ENCODE results near the gene TBCCD1.

The TBCCD1 gene

GRCh38 chr3:186511702-186512101, 55.4 kb downstream of the TBCCD1 start:
- H3K4me1 ChIP-seq (ENCODE audit: insufficient read depth, low read length, severe bottlenecking), result peaks cover 32% of the 10 kb centered on the region
- 0 out of 2 replicates have a peak, but pooled peaks cover 3% of the 10 kb centered on the region for H3K27me3 ChIP-seq (ENCODE audit: insufficient read depth, low read length)
- TF ChIP-seq EZH2 (IDR thresholded peaks at IDR 0.05; ENCODE audit: borderline replicate concordance, low read length), result no peak
- TF ChIP-seq, protein P1, sequence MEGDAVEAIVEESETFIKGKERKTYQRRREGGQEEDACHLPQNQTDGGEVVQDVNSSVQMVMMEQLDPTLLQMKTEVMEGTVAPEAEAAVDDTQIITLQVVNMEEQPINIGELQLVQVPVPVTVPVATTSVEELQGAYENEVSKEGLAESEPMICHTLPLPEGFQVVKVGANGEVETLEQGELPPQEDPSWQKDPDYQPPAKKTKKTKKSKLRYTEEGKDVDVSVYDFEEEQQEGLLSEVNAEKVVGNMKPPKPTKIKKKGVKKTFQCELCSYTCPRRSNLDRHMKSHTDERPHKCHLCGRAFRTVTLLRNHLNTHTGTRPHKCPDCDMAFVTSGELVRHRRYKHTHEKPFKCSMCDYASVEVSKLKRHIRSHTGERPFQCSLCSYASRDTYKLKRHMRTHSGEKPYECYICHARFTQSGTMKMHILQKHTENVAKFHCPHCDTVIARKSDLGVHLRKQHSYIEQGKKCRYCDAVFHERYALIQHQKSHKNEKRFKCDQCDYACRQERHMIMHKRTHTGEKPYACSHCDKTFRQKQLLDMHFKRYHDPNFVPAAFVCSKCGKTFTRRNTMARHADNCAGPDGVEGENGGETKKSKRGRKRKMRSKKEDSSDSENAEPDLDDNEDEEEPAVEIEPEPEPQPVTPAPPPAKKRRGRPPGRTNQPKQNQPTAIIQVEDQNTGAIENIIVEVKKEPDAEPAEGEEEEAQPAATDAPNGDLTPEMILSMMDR (IDR thresholded peaks at IDR 0.05; ENCODE audit: low read length), result no peak; the same call in 1 of the 2 replicates
- H3K79me2 ChIP-seq (ENCODE audit: insufficient read depth, low read length), result no peaks in the 10 kb centered on the region
- H2AFZ ChIP-seq (ENCODE audit: low read length), result no peak overlapping the region
- no peaks in the 10 kb centered on the region for H4K20me1 ChIP-seq (ENCODE audit: insufficient read depth, low read length)
- H3K9ac ChIP-seq (ENCODE audit: low read length), result no peak overlapping the region
- H3K9me2 ChIP-seq (ENCODE audit: low read depth, low read length), result no peaks in the 10 kb centered on the region
- H3K9me3 ChIP-seq (ENCODE audit: low read length), result no peaks in the 10 kb centered on the region
- H3K4me3 ChIP-seq (ENCODE audit: low read depth, low read length, poor library complexity, severe bottlenecking), result no peak overlapping the region
- H3K36me3 ChIP-seq (ENCODE audit: insufficient read depth, low read length), result no peaks in the 10 kb centered on the region
- no peaks in the 10 kb centered on the region for H3F3A ChIP-seq (ENCODE audit: insufficient read depth, low read length)
- no peak overlapping the region for H3K4me2 ChIP-seq (ENCODE audit: low read length)
- H3K27ac ChIP-seq (ENCODE audit: low read depth, low read length, poor library complexity, severe bottlenecking), result no peak overlapping the region

GRCh38 chr3:186511245-186511644, 55.9 kb downstream of the TBCCD1 start:
- Histone ChIP-seq H3K9me2 (ENCODE audit: low read depth, low read length) (no peaks in the 10 kb centered on the region), H3K36me3 (ENCODE audit: insufficient read depth, low read length) (no peaks in the 10 kb centered on the region), H3K27me3 (ENCODE audit: insufficient read depth, low read length) (0 out of 2 replicates have a peak, but pooled peaks cover 3% of the 10 kb centered on the region), H2AFZ (ENCODE audit: low read length) (no peak overlapping the region), H4K20me1 (ENCODE audit: insufficient read depth, low read length) (no peaks in the 10 kb centered on the region), H3K9me3 (ENCODE audit: low read length) (no peaks in the 10 kb centered on the region), H3K4me1 (ENCODE audit: insufficient read depth, low read length, severe bottlenecking) (peaks cover 29% of the 10 kb centered on the region), H3K9ac (ENCODE audit: low read length) (no peak overlapping the region), H3F3A (ENCODE audit: insufficient read depth, low read length) (no peaks in the 10 kb centered on the region), H3K4me2 (ENCODE audit: low read length) (no peak overlapping the region), H3K4me3 (ENCODE audit: low read depth, low read length, poor library complexity, severe bottlenecking) (no peak overlapping the region), H3K27ac (ENCODE audit: low read depth, low read length, poor library complexity, severe bottlenecking) (no peak overlapping the region), H3K79me2 (ENCODE audit: insufficient read depth, low read length) (no peaks in the 10 kb centered on the region)
- TF ChIP-seq, protein P1 (IDR thresholded peaks at IDR 0.05; ENCODE audit: low read length), result no peak
- TF ChIP-seq EZH2 (IDR thresholded peaks at IDR 0.05; ENCODE audit: borderline replicate concordance, low read length), result no peak

GRCh38 chr3:186510374-186511079, 56.6 kb downstream of the TBCCD1 start:
- H3K4me3 ChIP-seq (ENCODE audit: low read depth, low read length, poor library complexity, severe bottlenecking), result no peak overlapping the region
- H3K4me2 ChIP-seq (ENCODE audit: low read length), result no peak overlapping the region
- H3K36me3 ChIP-seq (ENCODE audit: insufficient read depth, low read length), result no peaks in the 10 kb centered on the region
- TF ChIP-seq, protein P1 (IDR thresholded peaks at IDR 0.05; ENCODE audit: low read length), result peak; percentile 42; the same call in 1 of the 2 replicates
- no peak for TF ChIP-seq EZH2 (IDR thresholded peaks at IDR 0.05; ENCODE audit: borderline replicate concordance, low read length)
- no peaks in the 10 kb centered on the region for H3K79me2 ChIP-seq (ENCODE audit: insufficient read depth, low read length)
- no peak overlapping the region for H3K27ac ChIP-seq (ENCODE audit: low read depth, low read length, poor library complexity, severe bottlenecking)
- H3K27me3 ChIP-seq (ENCODE audit: insufficient read depth, low read length), result 0 out of 2 replicates have a peak, but pooled peaks cover 3% of the 10 kb centered on the region
- H3K9me2 ChIP-seq (ENCODE audit: low read depth, low read length), result no peaks in the 10 kb centered on the region
- H3K9me3 ChIP-seq (ENCODE audit: low read length), result no peaks in the 10 kb centered on the region
- peaks cover 22% of the 10 kb centered on the region for H3K4me1 ChIP-seq (ENCODE audit: insufficient read depth, low read length, severe bottlenecking)
- no peaks in the 10 kb centered on the region for H3F3A ChIP-seq (ENCODE audit: insufficient read depth, low read length)
- H4K20me1 ChIP-seq (ENCODE audit: insufficient read depth, low read length), result no peaks in the 10 kb centered on the region
- no peak overlapping the region for H3K9ac ChIP-seq (ENCODE audit: low read length)
- no peak overlapping the region for H2AFZ ChIP-seq (ENCODE audit: low read length)

Data from OCI-LY1 (cell line).